Measurements from ENCODE around the gene KLK12. TPM values are rescaled to one million over a fixed set of nuclear protein-coding genes. Genes with fewer than 3 reads are reported as not detected.

Gene KLK12
- total RNA-seq, 1 experiment from 2014 or later = not detected

GRCh38 chr19:51076631-51077213 lies 41.9 kb upstream of the KLK12 start:
- BruUV-seq (replicated peaks) = no TSS peak
- intact Hi-C loops (cut with micrococcal nuclease) = no loop called here
- Histone ChIP-seq H3K4me1 (ENCODE audit: insufficient read depth, low read length) (0 out of 2 replicates have a peak, but pooled peaks cover 2% of the 10 kb centered on the region), H3K9me2 (replicated peaks; ENCODE audit: low read length) (no peaks in the 10 kb centered on the region), H3K36me3 (ENCODE audit: low read depth, low read length) (no peaks in the 10 kb centered on the region), H3K27ac (ENCODE audit: low read length) (no peak overlapping the region), H3K27me3 (ENCODE audit: low read length) (no peaks in the 10 kb centered on the region), H3K4me2 (ENCODE audit: low read length) (no peak overlapping the region), H3K79me2 (ENCODE audit: low read length) (no peaks in the 10 kb centered on the region), H4K20me1 (ENCODE audit: low read length) (no peaks in the 10 kb centered on the region), H3K9ac (ENCODE audit: low read length) (no peak overlapping the region), H3K4me3 (ENCODE audit: low read length) (no peak overlapping the region), H3F3A (ENCODE audit: low read length, unreplicated experiment) (no peaks in the 10 kb centered on the region), H3K9me3 (ENCODE audit: low read length) (peaks cover 7% of the 10 kb centered on the region), H2AFZ (ENCODE audit: low read length) (no peak overlapping the region)
- DNase-seq (no peak), ATAC-seq (no peak)
- ChIA-PET CTCF (interaction anchor here (0.9 kb wide), 1 partner anchor 60 kb away, joined by 3 read pairs; no protein-coding TSS in a partner anchor), POLR2A (ENCODE audit: unreplicated experiment) (interaction anchor here (0.6 kb wide), 1 partner anchor 359 kb away, joined by 3 read pairs; no protein-coding TSS in a partner anchor)
- no peak for TF ChIP-seq EZH2phosphoT487 (IDR thresholded peaks at IDR 0.05; ENCODE audit: borderline replicate concordance, low read length)
- TF ChIP-seq CTCF (conservative IDR thresholded peaks at IDR 0.05; ENCODE audit: low read depth, low read length) = no peak
- TF ChIP-seq EZH2 (IDR thresholded peaks at IDR 0.05; ENCODE audit: low read length, unreplicated experiment) = no peak

- no peaks in the 10 kb centered on the region for H3K27me3 ChIP-seq (ENCODE audit: low read length)
- H3K4me3 ChIP-seq (ENCODE audit: low read length) = no peak overlapping the region
- intact Hi-C loops (cut with micrococcal nuclease) = no loop called here
- H3K4me1 ChIP-seq (ENCODE audit: insufficient read depth, low read length) = peaks cover 8% of the 10 kb centered on the region
- no peak overlapping the region for H3K9ac ChIP-seq (ENCODE audit: low read length)
- no peaks in the 10 kb centered on the region for H3K9me2 ChIP-seq (replicated peaks; ENCODE audit: low read length)
- TF ChIP-seq CTCF (conservative IDR thresholded peaks at IDR 0.05; ENCODE audit: low read depth, low read length) (no peak), EZH2 (IDR thresholded peaks at IDR 0.05; ENCODE audit: low read length, unreplicated experiment) (no peak), EZH2phosphoT487 (IDR thresholded peaks at IDR 0.05; ENCODE audit: borderline replicate concordance, low read length) (no peak)
- H3K36me3 ChIP-seq (ENCODE audit: low read depth, low read length) = no peaks in the 10 kb centered on the region
- no peaks in the 10 kb centered on the region for H3F3A ChIP-seq (ENCODE audit: low read length, unreplicated experiment)
- H3K27ac ChIP-seq (ENCODE audit: low read length) = no peak overlapping the region
- H2AFZ ChIP-seq (ENCODE audit: low read length) = no peak overlapping the region
- H3K9me3 ChIP-seq (ENCODE audit: low read length) = peaks cover 7% of the 10 kb centered on the region
- CTCF ChIA-PET = interaction anchor here (0.9 kb wide), 1 partner anchor 59 kb away, joined by 3 read pairs; no protein-coding TSS in a partner anchor
- BruUV-seq (replicated peaks) = no TSS peak
- H4K20me1 ChIP-seq (ENCODE audit: low read length) = no peaks in the 10 kb centered on the region
- peak; percentile 40 for DNase-seq
- no peaks in the 10 kb centered on the region for H3K79me2 ChIP-seq (ENCODE audit: low read length)
- POLR2A ChIA-PET (ENCODE audit: unreplicated experiment) = interaction anchor here (0.6 kb wide), 1 partner anchor 359 kb away, joined by 3 read pairs; no protein-coding TSS in a partner anchor
- ATAC-seq = peak; percentile 72
- no peak overlapping the region for H3K4me2 ChIP-seq (ENCODE audit: low read length)
Observed at GRCh38 chr19:51075998-51076397, 41.2 kb upstream of the KLK12 start.

- no peak overlapping the region for H3K9ac ChIP-seq (ENCODE audit: low read length)
- no peaks in the 10 kb centered on the region for H3K9me2 ChIP-seq (replicated peaks; ENCODE audit: low read length)
- peak overlapping the region; percentile 89 for H3K27ac ChIP-seq (ENCODE audit: low read length)
- CTCF ChIA-PET = interaction anchor here (0.7 to 1.9 kb wide), 2 partner anchors 23 to 50 kb away, joined by 3 to 10 read pairs; no protein-coding TSS in a partner anchor
- no peak for TF ChIP-seq EZH2 (IDR thresholded peaks at IDR 0.05; ENCODE audit: low read length, unreplicated experiment)
- TF ChIP-seq CTCF (conservative IDR thresholded peaks at IDR 0.05; ENCODE audit: low read depth, low read length) = no peak
- TF ChIP-seq EZH2phosphoT487 (IDR thresholded peaks at IDR 0.05; ENCODE audit: borderline replicate concordance, low read length) = 0 out of 2 replicates have a peak, but pooled peaks have one; percentile 28
- POLR2A ChIA-PET (ENCODE audit: unreplicated experiment) = no interaction called here
- H3K36me3 ChIP-seq (ENCODE audit: low read depth, low read length) = no peaks in the 10 kb centered on the region
- H4K20me1 ChIP-seq (ENCODE audit: low read length) = no peaks in the 10 kb centered on the region
- no peaks in the 10 kb centered on the region for H3K27me3 ChIP-seq (ENCODE audit: low read length)
- H3K4me3 ChIP-seq (ENCODE audit: low read length) = peak overlapping the region; percentile 2; the same call in 1 of the 2 replicates
- intact Hi-C loops (cut with micrococcal nuclease) = loop anchor here (1.0 kb wide), 1 partner anchor 22 kb away; no protein-coding TSS in a partner anchor
- peak; percentile 91 for DNase-seq
- H3K4me2 ChIP-seq (ENCODE audit: low read length) = peak overlapping the region; percentile 68
- H3K4me1 ChIP-seq (ENCODE audit: insufficient read depth, low read length) = peaks cover 23% of the 10 kb centered on the region
- H3K79me2 ChIP-seq (ENCODE audit: low read length) = no peaks in the 10 kb centered on the region
- no peak for ATAC-seq
- no TSS peak for BruUV-seq (replicated peaks)
- no peak overlapping the region for H2AFZ ChIP-seq (ENCODE audit: low read length)
- H3K9me3 ChIP-seq (ENCODE audit: low read length) = peaks cover 7% of the 10 kb centered on the region
- peaks cover 3% of the 10 kb centered on the region for H3F3A ChIP-seq (ENCODE audit: low read length, unreplicated experiment)
Observed at GRCh38 chr19:51071095-51071405, 36.2 kb upstream of the KLK12 start.
